Thyroid gland (tissue), 4 donors: ENCODE measurements around the gene ACOX3.

ENCODE experiments used
- POLR2A ChIP-seq, 2 donors: fragments of 450-650 bp; IDR thresholded peaks; one replicate each; pipeline ENCODE4 v1.6.1; 2017; ENCODE audit warnings: antibody characterized with exemption in 2 of 2, mild to moderate bottlenecking in 2 of 2, moderate library complexity in 1 of 2
- TF ChIP-seq, protein P1 (sequence below), 6 experiments: fragments of 200-600 bp in 3 of 6; fragments of 450-650 bp in 3 of 6; sonication (generic) in 3 of 6; IDR thresholded peaks; one replicate each; pipeline ENCODE4 v1.5.1; 2016 to 2019; ENCODE audit warnings: antibody characterized with exemption in 6 of 6, mild to moderate bottlenecking in 2 of 6, inconsistent platforms in 1 of 6, moderate library complexity in 1 of 6

DNA sequence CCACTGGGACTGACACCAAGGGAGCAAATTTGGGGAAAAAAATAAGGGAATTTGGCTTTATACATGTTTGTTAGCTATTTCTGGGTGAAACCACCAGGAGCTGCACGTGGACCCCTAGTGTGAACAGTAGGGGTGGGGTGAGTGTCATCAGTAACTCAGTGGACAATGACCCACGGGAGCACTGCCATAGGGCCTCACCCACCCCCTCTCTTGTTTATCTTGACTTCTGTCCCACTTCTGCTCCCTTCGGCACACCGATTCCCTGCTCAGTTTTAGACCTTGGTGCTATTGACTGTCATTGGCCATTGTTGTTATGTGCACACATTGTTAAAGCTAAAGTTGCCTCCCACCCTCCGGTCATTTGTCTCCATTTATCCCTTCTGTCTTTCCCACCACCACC, 9.0 kb downstream of the ACOX3 start:
- TF ChIP-seq, protein P1, sequence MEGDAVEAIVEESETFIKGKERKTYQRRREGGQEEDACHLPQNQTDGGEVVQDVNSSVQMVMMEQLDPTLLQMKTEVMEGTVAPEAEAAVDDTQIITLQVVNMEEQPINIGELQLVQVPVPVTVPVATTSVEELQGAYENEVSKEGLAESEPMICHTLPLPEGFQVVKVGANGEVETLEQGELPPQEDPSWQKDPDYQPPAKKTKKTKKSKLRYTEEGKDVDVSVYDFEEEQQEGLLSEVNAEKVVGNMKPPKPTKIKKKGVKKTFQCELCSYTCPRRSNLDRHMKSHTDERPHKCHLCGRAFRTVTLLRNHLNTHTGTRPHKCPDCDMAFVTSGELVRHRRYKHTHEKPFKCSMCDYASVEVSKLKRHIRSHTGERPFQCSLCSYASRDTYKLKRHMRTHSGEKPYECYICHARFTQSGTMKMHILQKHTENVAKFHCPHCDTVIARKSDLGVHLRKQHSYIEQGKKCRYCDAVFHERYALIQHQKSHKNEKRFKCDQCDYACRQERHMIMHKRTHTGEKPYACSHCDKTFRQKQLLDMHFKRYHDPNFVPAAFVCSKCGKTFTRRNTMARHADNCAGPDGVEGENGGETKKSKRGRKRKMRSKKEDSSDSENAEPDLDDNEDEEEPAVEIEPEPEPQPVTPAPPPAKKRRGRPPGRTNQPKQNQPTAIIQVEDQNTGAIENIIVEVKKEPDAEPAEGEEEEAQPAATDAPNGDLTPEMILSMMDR (IDR thresholded peaks at IDR 0.05): no peak
- no peak for TF ChIP-seq POLR2A (IDR thresholded peaks at IDR 0.05)
